ENCODE data around the gene TXNRD2.

TXNRD2 gene

GRCh38 chr22:19862619-19863246 is 78.9 kb downstream of the TXNRD2 start:
- no peak for DNase-seq (ENCODE audit: low read depth, low spot score)

DNA sequence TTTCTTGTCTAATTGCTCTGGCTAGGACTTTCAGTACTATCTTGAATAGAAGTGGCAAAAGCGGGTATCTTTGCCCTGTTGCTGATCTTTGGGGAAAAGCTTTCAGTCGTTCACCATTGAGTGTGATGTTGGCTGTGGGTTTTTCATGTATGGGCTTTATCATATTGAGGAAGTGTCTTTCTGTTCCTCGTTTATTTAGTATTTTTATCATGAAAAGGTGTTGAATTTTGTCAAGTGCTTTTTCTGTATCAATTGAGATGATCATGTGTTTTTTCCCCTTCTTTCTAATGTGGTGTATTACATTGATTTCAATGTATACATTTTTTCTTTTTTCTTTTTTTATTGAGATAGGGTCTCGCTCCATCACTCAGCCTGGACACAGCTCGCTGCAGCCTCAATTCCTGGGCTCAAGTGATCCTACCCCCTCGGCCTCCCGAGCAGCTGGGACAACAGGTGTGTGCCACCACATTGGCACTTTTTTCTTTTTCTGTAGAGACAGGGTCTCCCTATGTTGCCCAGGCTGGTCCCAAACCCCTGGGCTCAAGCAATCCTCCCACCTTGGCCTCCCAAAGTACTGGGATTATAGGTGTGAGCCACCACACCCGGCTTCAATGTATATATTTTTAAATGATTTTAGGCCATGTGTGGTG is 81.6 kb downstream of the TXNRD2 start:
- DNase-seq (ENCODE audit: low read depth, low spot score), result no peak

GRCh38 chr22:19857382-19857781 is 84.2 kb downstream of the TXNRD2 start:
- DNase-seq (ENCODE audit: low read depth, low spot score), result no peak

GRCh38 chr22:19855504-19856409 is 85.9 kb downstream of the TXNRD2 start:
- no peak for DNase-seq (ENCODE audit: low read depth, low spot score)

GRCh38 chr22:19854778-19855503 is 86.7 kb downstream of the TXNRD2 start, which contains the start of the genes GNB1L and RTL10:
TSS of gene GNB1L (minus strand) at chr22:19854874. CDS start at chr22:19821355, 33,519 bp downstream.
TSS of gene RTL10 (minus strand) at chr22:19854874. CDS start at chr22:19852261, 2,613 bp downstream.
- peak; percentile 88 for DNase-seq (ENCODE audit: low read depth, low spot score)

DNA sequence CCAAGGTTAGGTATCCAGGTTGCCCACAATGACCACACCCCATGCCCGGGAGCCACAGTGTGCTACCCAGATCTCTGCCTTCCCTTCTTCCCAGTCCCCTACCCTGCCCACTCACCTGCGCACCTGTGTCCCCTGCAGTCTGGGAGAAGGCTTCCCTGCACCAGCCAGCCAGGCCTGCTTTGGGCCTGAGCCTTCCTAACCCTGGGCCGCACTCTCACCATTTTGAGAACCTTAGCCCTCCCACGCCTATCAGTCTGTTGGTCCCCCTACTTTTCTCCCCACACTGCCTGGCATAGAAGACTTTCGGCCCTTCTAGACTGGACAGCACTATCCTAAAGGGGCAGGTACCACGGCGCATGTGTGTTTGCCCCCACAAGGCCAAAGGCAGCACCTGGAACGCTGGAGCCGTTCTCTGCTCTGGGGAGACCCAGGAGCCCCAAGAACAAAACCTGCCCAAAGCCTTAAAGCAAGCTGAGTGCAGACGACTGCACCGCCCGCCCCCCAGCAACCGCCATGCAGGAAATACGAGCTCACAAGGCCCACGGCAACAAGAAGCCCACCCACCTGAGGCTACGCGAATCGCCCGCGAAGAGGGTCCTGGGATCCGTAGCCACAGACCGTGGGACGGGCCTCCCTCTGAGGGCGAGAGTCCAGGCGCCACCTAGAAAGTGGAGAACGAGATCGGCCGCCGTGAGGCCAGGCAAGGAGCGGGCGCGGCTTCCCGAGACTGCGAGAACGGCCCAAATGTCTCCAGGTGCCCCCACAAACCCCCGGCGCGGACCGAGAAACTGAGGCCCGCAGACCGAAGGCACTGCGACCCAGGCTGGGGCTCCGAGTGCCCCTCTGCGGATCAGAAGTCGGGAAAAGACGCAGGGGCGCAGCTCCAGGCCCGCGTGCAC is 87.5 kb downstream of the TXNRD2 start:
- no peak for DNase-seq (ENCODE audit: low read depth, low spot score)

GRCh38 chr22:19853058-19853878 is 88.3 kb downstream of the TXNRD2 start:
- DNase-seq (ENCODE audit: low read depth, low spot score), result no peak

DNA sequence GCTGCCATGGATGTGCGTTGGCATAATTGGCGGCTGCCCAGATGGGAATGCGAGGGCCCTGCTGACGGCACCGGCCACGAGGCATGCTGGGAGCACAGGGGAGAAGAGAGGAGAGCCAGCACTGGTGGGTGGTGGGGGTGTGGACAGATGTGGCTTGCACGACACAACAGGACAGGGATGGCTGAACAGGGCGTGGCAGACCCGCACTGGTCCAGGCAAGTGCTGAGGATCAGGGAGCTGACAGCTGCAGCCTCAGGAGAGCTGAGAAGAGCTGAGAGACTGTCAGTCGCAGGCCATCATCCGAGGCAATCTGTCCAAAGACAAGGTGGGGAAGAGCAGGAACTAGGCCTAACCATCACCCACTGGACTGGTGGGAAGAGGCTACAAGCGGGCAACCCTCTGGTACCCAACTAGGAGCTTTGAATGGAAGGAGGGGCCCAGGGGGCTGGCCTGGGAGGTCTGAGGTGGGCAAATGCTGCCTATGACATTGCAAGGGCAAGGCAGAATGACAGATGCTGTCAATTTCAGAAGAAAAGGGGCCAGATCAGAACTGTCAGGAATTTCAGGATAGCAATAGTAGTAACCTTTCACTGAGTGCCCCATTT is 89.3 kb downstream of the TXNRD2 start:
- no peak for DNase-seq (ENCODE audit: low read depth, low spot score)

- DNase-seq (ENCODE audit: low read depth, low spot score), result no peak
Measured at GRCh38 chr22:19851291-19852176, 90.1 kb downstream of the TXNRD2 start.

- DNase-seq (ENCODE audit: low read depth, low spot score), result no peak
Measured at GRCh38 chr22:19850763-19851109, 90.9 kb downstream of the TXNRD2 start.

DNA sequence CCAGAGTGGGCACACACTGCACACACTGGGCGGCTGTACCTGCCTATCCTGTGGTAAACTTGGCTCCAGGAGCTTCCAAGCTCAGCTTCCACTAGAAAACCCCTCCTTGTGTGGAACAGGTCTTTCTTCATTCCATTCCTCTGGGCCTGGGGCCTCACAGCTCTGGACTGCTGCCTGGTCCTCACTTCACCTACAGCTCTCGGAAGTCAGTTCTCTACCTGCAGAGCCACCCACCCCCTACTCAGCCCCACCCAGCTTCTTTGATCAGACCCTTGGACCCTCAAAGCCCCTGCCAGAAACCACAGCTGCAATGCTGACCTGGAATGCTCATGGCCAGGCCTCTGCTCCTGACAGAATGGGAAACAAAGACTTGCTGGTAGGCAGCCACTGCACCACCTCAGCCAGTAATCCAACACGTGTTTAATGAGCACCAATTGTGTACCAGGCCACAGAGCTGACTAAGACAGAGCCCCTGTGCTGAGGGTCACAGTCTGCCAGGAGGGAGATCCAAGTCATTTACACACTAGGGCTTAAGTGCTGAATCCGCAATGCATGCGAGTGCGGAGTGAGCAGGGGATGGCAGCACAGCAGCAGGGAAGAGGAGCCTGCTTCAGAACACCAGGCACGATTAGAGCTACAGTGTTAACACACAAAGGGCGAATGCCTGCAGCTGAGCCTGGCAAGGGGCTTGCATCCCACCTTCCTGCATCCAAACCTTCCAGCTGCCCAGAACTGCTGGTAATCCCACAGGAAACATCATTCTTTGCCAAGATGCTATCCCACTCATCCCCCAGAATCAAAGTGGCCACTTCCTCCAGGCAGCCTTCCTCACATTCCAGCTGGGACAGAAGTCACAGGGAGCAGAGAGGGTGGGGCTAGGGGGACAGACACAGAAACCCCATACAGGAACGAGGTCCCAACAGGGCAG is 91.5 kb downstream of the TXNRD2 start:
- DNase-seq (ENCODE audit: low read depth, low spot score), result no peak

GRCh38 chr22:19848298-19849224 is 93.1 kb downstream of the TXNRD2 start:
- DNase-seq (ENCODE audit: low read depth, low spot score), result no peak

- no peak for DNase-seq (ENCODE audit: low read depth, low spot score)
Measured at GRCh38 chr22:19847345-19847632, 94.3 kb downstream of the TXNRD2 start.

DNA sequence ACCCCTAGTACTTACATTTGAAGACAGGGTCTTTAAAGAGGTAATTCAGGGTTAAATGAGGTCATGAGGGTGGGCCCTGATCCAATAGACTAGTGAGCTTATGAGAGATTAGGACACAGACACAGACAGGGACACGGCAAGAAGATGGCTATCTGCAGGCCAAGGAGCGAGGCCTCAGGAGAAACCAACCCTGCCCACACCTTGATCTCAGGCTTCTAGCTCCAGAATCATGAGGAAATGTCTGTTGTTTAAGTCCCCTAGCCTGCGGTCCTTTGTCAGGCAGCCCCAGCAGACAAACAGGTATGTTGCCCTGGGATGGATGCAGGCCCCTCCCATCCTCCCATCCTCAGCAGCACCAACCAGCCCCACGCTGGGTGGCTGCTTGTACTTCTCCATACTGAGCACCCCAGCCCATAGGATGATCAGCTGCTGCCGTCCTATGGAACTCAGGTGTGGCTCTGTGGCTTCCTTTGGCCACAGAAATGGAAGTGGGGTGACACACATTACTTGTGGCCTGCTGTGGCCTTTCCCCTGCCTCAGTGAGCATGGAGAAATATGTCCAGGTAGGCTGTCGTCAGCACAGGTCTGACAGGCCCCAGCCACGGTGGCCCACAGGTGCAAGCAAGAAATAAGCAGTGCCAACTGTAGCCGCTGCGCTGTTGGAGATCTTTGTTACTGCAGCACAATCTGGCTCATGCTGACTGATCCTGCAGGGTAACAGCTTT is 94.8 kb downstream of the TXNRD2 start:
- DNase-seq (ENCODE audit: low read depth, low spot score), result no peak

GRCh38 chr22:19845054-19845722 is 96.4 kb downstream of the TXNRD2 start:
- DNase-seq (ENCODE audit: low read depth, low spot score), result no peak

Measured in activated naive CD8-positive, alpha-beta T cell treated with anti-CD3 and anti-CD28 coated beads, Interleukin-2, amount 50 U/mL, for 16 hours (primary cell).